ENCODE data around the gene DGKG. TPM values are rescaled to one million over a fixed set of nuclear protein-coding genes. Genes with fewer than 3 reads are reported as not detected.

Gene DGKG
- total and polyA plus RNA-seq, 2 of the 8 experiments (the other 6 are each of a cell fraction or from before 2014, with no cell fraction given), result 0.30 to 0.48 TPM

DNA sequence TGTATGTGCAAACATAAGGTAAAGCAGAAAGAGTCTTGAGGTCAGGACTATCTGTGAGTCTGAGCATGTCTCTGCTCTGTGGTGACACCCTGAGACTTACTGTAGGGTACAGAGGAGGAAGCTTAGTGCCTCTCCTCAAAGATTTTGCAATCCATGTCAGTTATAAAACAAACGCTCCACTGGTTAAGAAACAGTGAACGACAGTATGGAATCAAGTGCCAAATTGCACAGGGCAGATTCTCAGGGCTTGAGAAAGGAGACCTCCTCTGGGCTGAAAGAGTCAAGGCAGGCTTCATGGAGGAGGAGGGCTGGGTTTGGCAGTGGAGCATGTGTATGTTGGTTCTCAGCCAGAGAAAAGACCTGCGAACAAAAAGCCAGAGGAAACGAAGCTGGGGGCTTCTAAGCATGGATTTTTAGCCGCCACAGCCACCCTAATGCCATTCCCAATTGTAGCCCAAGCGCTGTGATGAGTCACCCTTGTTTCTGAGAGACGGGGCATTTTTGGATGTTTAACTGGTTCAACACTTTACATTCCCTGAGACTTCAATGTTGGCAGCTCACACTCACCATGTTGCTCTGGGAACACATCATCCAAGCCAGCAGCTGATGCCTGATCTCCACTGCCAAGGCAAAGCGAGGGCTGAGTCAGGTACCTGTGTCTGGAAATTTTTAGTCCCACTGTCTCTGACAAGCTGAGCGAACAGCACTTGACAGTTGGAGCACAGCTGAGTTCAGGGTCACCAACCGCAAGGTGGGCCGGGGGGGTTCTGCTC, 3.4 kb upstream of the DGKG start:
- H2AFZ ChIP-seq (ENCODE audit: low read length), result no peak overlapping the region
- H3K4me1 ChIP-seq (replicated peaks in 1 of 4; ENCODE audit: control insufficient read depth in 3 of 4, insufficient read depth in 4 of 4, low read length in 3 of 4), result peaks cover 3 to 15% (median 8%) of the 10 kb centered on the region in 4 experiments; a peak in 6 of 7 replicates
- H2BK5ac ChIP-seq (ENCODE audit: low read depth, low read length), result no peak overlapping the region
- no peak overlapping the region for H3K4me3 ChIP-seq (ENCODE audit: extremely low read depth in 1 of 4, insufficient read depth in 2 of 4, low read depth in 3 of 4, low read length in 4 of 4)
- CTCF ChIA-PET (ENCODE audit: partially characterized antibody), result interaction anchor here (0.6 to 2.9 kb wide), 6 partner anchors 17 to 420 kb away, joined by 3 to 9 read pairs (median 4); no protein-coding TSS in a partner anchor
- WGBS, 2 experiments (ENCODE audit: extremely low coverage in 1 of 2, insufficient coverage in 1 of 2, insufficient read length in 1 of 2, insufficient replicate concordance in 2 of 2, low coverage in 1 of 2, low lambda C conversion rate in 2 of 2, missing lambda C conversion rate in 1 of 2), result 91% methylated on average over 11 of the region's 11 CpGs; no CpG with 5 or more reads in 1 of the 2 experiments
- no peak overlapping the region for H2BK12ac ChIP-seq (ENCODE audit: low read depth, low read length)
- H3K36me3 ChIP-seq (ENCODE audit: control insufficient read depth in 2 of 4, insufficient read depth in 4 of 4, low read length in 3 of 4), result no peaks in the 10 kb centered on the region
- no peak overlapping the region for H2AK5ac ChIP-seq (ENCODE audit: low read depth, low read length)
- H3K9ac ChIP-seq (replicated peaks in 1 of 4; ENCODE audit: extremely low read depth in 1 of 4, low read depth in 3 of 4, low read length in 3 of 4), result no peak overlapping the region
- no peak overlapping the region for H4K8ac ChIP-seq (ENCODE audit: extremely low read depth, insufficient read depth, low read length)
- H3K79me2 ChIP-seq (ENCODE audit: control insufficient read depth in 1 of 2, insufficient read depth in 2 of 2, low read length in 2 of 2), result no peaks in the 10 kb centered on the region
- peaks cover 32 to 45% (median 38%) of the 10 kb centered on the region in 4 experiments for H3K27me3 ChIP-seq (replicated peaks in 1 of 4; ENCODE audit: control insufficient read depth in 3 of 4, extremely low read depth in 1 of 4, insufficient read depth in 3 of 4, low read length in 3 of 4)
- H3K79me1 ChIP-seq (ENCODE audit: low read depth, low read length), result no peaks in the 10 kb centered on the region
- H3K23me2 ChIP-seq (ENCODE audit: low read depth, low read length), result peaks cover 14% of the 10 kb centered on the region
- H3K27ac ChIP-seq (ENCODE audit: low read depth, low read length), result no peak overlapping the region
- no peak overlapping the region for H4K91ac ChIP-seq (replicated peaks; ENCODE audit: insufficient read length, low read length)
- H4K5ac ChIP-seq (ENCODE audit: insufficient read length, low read depth, low read length), result no peak overlapping the region
- FAIRE-seq (no peak), DNase-seq (ENCODE audit: low read depth in 1 of 2, low spot score in 2 of 2) (no peak)
- H2BK15ac ChIP-seq (ENCODE audit: low read length), result no peak overlapping the region
- no peak overlapping the region for H3K23ac ChIP-seq (ENCODE audit: insufficient read length)
- no peak overlapping the region for H3K4ac ChIP-seq (replicated peaks; ENCODE audit: insufficient read length, low read depth, low read length)
- POLR2A ChIA-PET (ENCODE audit: partially characterized antibody), result interaction anchor here (0.8 kb wide), 1 partner anchor 13 kb away, joined by 3 read pairs; no protein-coding TSS in a partner anchor
- no peak overlapping the region for H2BK20ac ChIP-seq (ENCODE audit: low read length)
- H3K18ac ChIP-seq (ENCODE audit: extremely low read depth, low read length), result no peak overlapping the region
- H2BK120ac ChIP-seq (replicated peaks; ENCODE audit: low read depth, low read length), result no peak overlapping the region
- H3K9me3 ChIP-seq (ENCODE audit: insufficient read depth in 2 of 2, low read depth in 1 of 2, low read length in 1 of 2), result no peaks in the 10 kb centered on the region
- H4K20me1 ChIP-seq (replicated peaks in 1 of 2; ENCODE audit: control insufficient read depth in 1 of 2, insufficient read depth in 2 of 2, low read length in 2 of 2), result no peaks in the 10 kb centered on the region
- no peak overlapping the region for H3K14ac ChIP-seq (ENCODE audit: insufficient read length)
- no peak overlapping the region for H3K4me2 ChIP-seq (ENCODE audit: insufficient read depth in 1 of 2, low read depth in 2 of 2, low read length in 2 of 2)
- H3K56ac ChIP-seq (replicated peaks; ENCODE audit: insufficient read length, low read depth, low read length), result no peak overlapping the region
- no peak for TF ChIP-seq KDM5A (IDR thresholded peaks at IDR 0.05; ENCODE audit: low read length)
- no peak for TF ChIP-seq SP4 (IDR thresholded peaks at IDR 0.05; ENCODE audit: low read length)
- TF ChIP-seq EZH2 (IDR thresholded peaks at IDR 0.05; ENCODE audit: low read depth, low read length, severe bottlenecking), result no peak
- no peak for TF ChIP-seq KDM1A (IDR thresholded peaks at IDR 0.05; ENCODE audit: borderline replicate concordance, low read length)
- no peak for TF ChIP-seq JUN (IDR thresholded peaks at IDR 0.05; ENCODE audit: low read depth, low read length)
- no peak for TF ChIP-seq ZNF274 (IDR thresholded peaks at IDR 0.05; ENCODE audit: borderline replicate concordance, extremely low read depth, low read length)
- TF ChIP-seq CHD2 (IDR thresholded peaks at IDR 0.05; ENCODE audit: low read length), result no peak
- TF ChIP-seq NRF1 (IDR thresholded peaks at IDR 0.05; ENCODE audit: low read depth, low read length), result no peak
- TF ChIP-seq CEBPB (IDR thresholded peaks at IDR 0.05; ENCODE audit: low read depth, low read length), result no peak
- TF ChIP-seq, protein P1, sequence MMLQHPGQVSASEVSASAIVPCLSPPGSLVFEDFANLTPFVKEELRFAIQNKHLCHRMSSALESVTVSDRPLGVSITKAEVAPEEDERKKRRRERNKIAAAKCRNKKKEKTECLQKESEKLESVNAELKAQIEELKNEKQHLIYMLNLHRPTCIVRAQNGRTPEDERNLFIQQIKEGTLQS (IDR thresholded peaks at IDR 0.05; ENCODE audit: insufficient read depth, low read depth, low read length), result no peak
